Activated T-cell treated with anti-CD3 and anti-CD28 coated beads, Interleukin-2, amount 50 U/mL, for 48 hours (primary cell): ENCODE results near the gene SUPT20H.

Source experiments
- DNase-seq, 2 experiments: peaks; one replicate each; pipeline ENCODE4 v3.0.0-alpha.2; 2020

SUPT20H gene

GRCh38 chr13:36997716-36998427 lies 61.6 kb downstream of the SUPT20H start:
- no peak for DNase-seq

GRCh38 chr13:36992362-36992761 lies 67.1 kb downstream of the SUPT20H start:
- DNase-seq: no peak

GRCh38 chr13:36986462-36987240 lies 72.8 kb downstream of the SUPT20H start:
- DNase-seq: no peak

- no peak for DNase-seq
Measured at GRCh38 chr13:36981156-36981743, 78.2 kb downstream of the SUPT20H start.

GRCh38 chr13:36979361-36980050 lies 80.0 kb downstream of the SUPT20H start:
- no peak for DNase-seq

- DNase-seq: no peak
Measured at GRCh38 chr13:36975172-36975571, 84.3 kb downstream of the SUPT20H start.

- no peak for DNase-seq
Measured at GRCh38 chr13:36973621-36974295, 85.7 kb downstream of the SUPT20H start.

- DNase-seq: no peak
Measured at GRCh38 chr13:36973009-36973408, 86.5 kb downstream of the SUPT20H start.

- DNase-seq: no peak
Measured at GRCh38 chr13:36966404-36966803, 93.1 kb downstream of the SUPT20H start.

- DNase-seq: no peak
Measured at GRCh38 chr13:36965767-36966166, 93.7 kb downstream of the SUPT20H start.

- DNase-seq: no peak
Measured at GRCh38 chr13:36959456-36960116, 99.9 kb downstream of the SUPT20H start.
